DND-41 (cell line): ENCODE data around the gene RSAD2.

Source experiments
- ATAC-seq: fragments of 200-7000 bp; cut with Tn5 transposase; 3 replicates; pipeline ENCODE4 v1.9.1; 2021; ENCODE audit warnings: low read depth; ENCODE audit not compliant: insufficient read depth
- DNase-seq: peaks from one replicate; pipeline ENCODE4 v3.0.0-alpha.2; 2020
- H2AFZ ChIP-seq: 2 replicates; pipeline ENCODE4 v1.6.0; 2012; ENCODE audit warnings: low read depth, low read length
- H3K27ac ChIP-seq: 2 replicates; pipeline ENCODE4 v1.5.1; 2012; ENCODE audit warnings: low read length, inconsistent platforms
- H3K27me3 ChIP-seq: fragments of 200-600 bp; sonication (generic); 2 replicates; pipeline ENCODE4 v1.6.0; 2012; ENCODE audit warnings: low read length, mild to moderate bottlenecking, inconsistent platforms; ENCODE audit not compliant: insufficient read depth, poor library complexity
- H3K36me3 ChIP-seq: 2 replicates; pipeline ENCODE4 v1.5.1; 2012; ENCODE audit warnings: low read length, inconsistent platforms; ENCODE audit not compliant: insufficient read depth
- H3K4me1 ChIP-seq: 2 replicates; pipeline ENCODE4 v1.5.1; 2012; ENCODE audit warnings: mild to moderate bottlenecking, low read length; ENCODE audit not compliant: insufficient read depth
- H3K4me2 ChIP-seq: 2 replicates; pipeline ENCODE4 v1.6.0; 2012; ENCODE audit warnings: mild to moderate bottlenecking, moderate library complexity, low read length, inconsistent platforms; ENCODE audit not compliant: insufficient read depth
- H3K4me3 ChIP-seq, 2 experiments: fragments of 200-600 bp in 1 of 2; shearing (Covaris generic) in 1 of 2; 2 replicates each; pipeline ENCODE4 v1.5.1; 2012 to 2016; ENCODE audit warnings: inconsistent platforms in 2 of 2, low read length in 2 of 2, mild to moderate bottlenecking in 2 of 2, low read depth in 1 of 2, moderate library complexity in 1 of 2
- H3K79me2 ChIP-seq: 2 replicates; pipeline ENCODE4 v1.6.0; 2012; ENCODE audit warnings: low read length, inconsistent platforms; ENCODE audit not compliant: insufficient read depth
- H3K9ac ChIP-seq: 2 replicates; pipeline ENCODE4 v1.6.0; 2012; ENCODE audit warnings: low read depth, mild to moderate bottlenecking, inconsistent platforms, low read length, moderate library complexity
- H3K9me3 ChIP-seq: 2 replicates; pipeline ENCODE4 v1.5.1; 2012; ENCODE audit warnings: low read length, moderate library complexity, mild to moderate bottlenecking, inconsistent platforms; ENCODE audit not compliant: insufficient read depth, severe bottlenecking
- H4K20me1 ChIP-seq: 2 replicates; pipeline ENCODE4 v1.6.0; 2012; ENCODE audit warnings: low read length; ENCODE audit not compliant: insufficient read depth
- CTCF ChIP-seq: IDR thresholded peaks from 2 replicates; pipeline ENCODE4 v1.5.1; 2012; ENCODE audit warnings: borderline replicate concordance, low read length, moderate library complexity, mild to moderate bottlenecking; ENCODE audit not compliant: poor library complexity, severe bottlenecking; ENCODE audit errors: extremely low read depth
- EZH2 ChIP-seq: IDR thresholded peaks from 3 replicates; pipeline ENCODE4 v1.6.1; 2012; ENCODE audit warnings: borderline replicate concordance, low read depth, mild to moderate bottlenecking, moderate library complexity, low read length, inconsistent platforms; ENCODE audit not compliant: severe bottlenecking

RSAD2 gene

GRCh38 chr2:6845312-6845711 is 32.3 kb upstream of the RSAD2 start:
- DNase-seq = peak; percentile 46
- Histone ChIP-seq H3K9ac (no peak overlapping the region), H3K36me3 (peaks cover 67% of the 10 kb centered on the region), H3K9me3 (peaks cover 74% of the 10 kb centered on the region), H3K27me3 (no peaks in the 10 kb centered on the region), H3K79me2 (peaks cover 2% of the 10 kb centered on the region; the same call in 1 of the 2 replicates), H3K4me2 (no peak overlapping the region), H3K4me3 (no peak overlapping the region), H4K20me1 (no peaks in the 10 kb centered on the region), H3K4me1 (no peaks in the 10 kb centered on the region), H3K27ac (no peak overlapping the region), H2AFZ (no peak overlapping the region)
- no peak for TF ChIP-seq EZH2
- no peak for TF ChIP-seq CTCF
- peak; percentile 49; the same call in 1 of the 3 replicates for ATAC-seq

- ATAC-seq = no peak
- H3K36me3 ChIP-seq = peaks cover 68% of the 10 kb centered on the region
- peaks cover 71% of the 10 kb centered on the region for H3K9me3 ChIP-seq
- TF ChIP-seq EZH2 (no peak), CTCF (peak; percentile 48)
- H3K4me1 ChIP-seq = no peaks in the 10 kb centered on the region
- H3K79me2 ChIP-seq = peaks cover 3% of the 10 kb centered on the region
- no peak overlapping the region for H3K4me3 ChIP-seq
- no peak overlapping the region for H3K4me2 ChIP-seq
- H3K27ac ChIP-seq = no peak overlapping the region
- no peak overlapping the region for H2AFZ ChIP-seq
- no peaks in the 10 kb centered on the region for H3K27me3 ChIP-seq
- no peaks in the 10 kb centered on the region for H4K20me1 ChIP-seq
- H3K9ac ChIP-seq = no peak overlapping the region
- DNase-seq = no peak
These were observed 31.7 kb upstream of the RSAD2 start for GRCh38 chr2:6845903-6846302.

GRCh38 chr2:6846540-6846939 is 31.0 kb upstream of the RSAD2 start:
- peaks cover 9% of the 10 kb centered on the region for H3K79me2 ChIP-seq
- H3K9me3 ChIP-seq = peaks cover 68% of the 10 kb centered on the region
- peaks cover 75% of the 10 kb centered on the region for H3K36me3 ChIP-seq
- TF ChIP-seq CTCF = no peak
- ATAC-seq (no peak), DNase-seq (no peak)
- H3K9ac ChIP-seq = no peak overlapping the region
- H4K20me1 ChIP-seq = no peaks in the 10 kb centered on the region
- no peak overlapping the region for H3K4me2 ChIP-seq
- H3K27me3 ChIP-seq = no peaks in the 10 kb centered on the region
- 0 out of 2 replicates have a peak, but pooled peaks cover 3% of the 10 kb centered on the region for H3K4me1 ChIP-seq
- H2AFZ ChIP-seq = no peak overlapping the region
- H3K27ac ChIP-seq = no peak overlapping the region; the same call in 1 of the 2 replicates
- H3K4me3 ChIP-seq = no peak overlapping the region
